Esophagus squamous epithelium (tissue), 5 donors: ENCODE measurements around the gene SMYD3. TPM values are rescaled to one million over a fixed set of nuclear protein-coding genes. Genes with fewer than 3 reads are reported as not detected.

Experiments
- DNase-seq: peaks from one replicate; lab custom pipeline; 2025; lab: John Stamatoyannopoulos, UW
- H3K27ac ChIP-seq, 4 donors: fragments of 200-600 bp; sonication (generic); one replicate each; pipeline ENCODE4 v1.5.1; 2016 to 2019; ENCODE audit warnings: mild to moderate bottlenecking in 1 of 4
- H3K27me3 ChIP-seq, 4 donors: fragments of 200-600 bp; sonication (generic); 1 replicate in 3 of 4; 2 replicates in 1 of 4; pipeline versions ENCODE4 v1.5.1 to v1.6.0; 2017 to 2021; ENCODE audit warnings: antibody characterized with exemption in 1 of 4
- H3K36me3 ChIP-seq, 3 donors: fragments of 200-600 bp; sonication (generic); one replicate each; pipeline ENCODE4 v1.5.1; 2016 to 2019
- H3K4me1 ChIP-seq, 3 donors: fragments of 200-600 bp; sonication (generic); one replicate each; pipeline ENCODE4 v1.5.1; 2017 to 2019
- H3K4me3 ChIP-seq, 4 donors: fragments of 200-600 bp; sonication (generic); 1 replicate in 3 of 4; 2 replicates in 1 of 4; pipeline ENCODE4 v1.5.1; 2016 to 2019; ENCODE audit warnings: mild to moderate bottlenecking in 2 of 4, moderate library complexity in 1 of 4
- H3K9me3 ChIP-seq, 3 donors: fragments of 200-600 bp; sonication (generic); one replicate each; pipeline ENCODE4 v1.5.1; 2016 to 2019
- POLR2A ChIP-seq, 4 donors: fragments of 450-650 bp; IDR thresholded peaks; one replicate each; pipeline ENCODE4 v1.6.1; 2017; ENCODE audit warnings: antibody characterized with exemption in 4 of 4, mild to moderate bottlenecking in 4 of 4, moderate library complexity in 3 of 4
- WGBS, 2 donors: methylation state at CpG; one replicate each; pipeline ENCODE4 v1.1.5; 2018; 5-methylcytosine and 5-hydroxymethylcytosine counted together
- intact Hi-C: fragments of 100-400 bp; cut with DNase I; formaldehyde crosslinking; loops from one replicate; pipeline ENCODE4 v1.15.0; 2022
- total RNA-seq, 4 donors: library from RNA; depleted of rRNA; stranded (reverse); fragments of >200 nt; gene quantifications; one replicate each; pipeline ENCODE4 v1.1.0, GENCODE V29; 2016
- TF ChIP-seq, protein P1 (sequence below), 6 experiments: fragments of 450-650 bp in 4 of 6; fragments of 200-600 bp in 2 of 6; sonication (generic) in 2 of 6; IDR thresholded peaks; one replicate each; pipeline ENCODE4 v1.5.1; 2016 to 2019; ENCODE audit warnings: antibody characterized with exemption in 6 of 6, mild to moderate bottlenecking in 4 of 6, moderate library complexity in 4 of 6
- donor health status: DM: yes; HTN: yes; CAD: no.

SMYD3 gene
- total RNA-seq, 4 donors from 2014 or later: 8.4 to 15.8 (median 11.5) TPM

DNA sequence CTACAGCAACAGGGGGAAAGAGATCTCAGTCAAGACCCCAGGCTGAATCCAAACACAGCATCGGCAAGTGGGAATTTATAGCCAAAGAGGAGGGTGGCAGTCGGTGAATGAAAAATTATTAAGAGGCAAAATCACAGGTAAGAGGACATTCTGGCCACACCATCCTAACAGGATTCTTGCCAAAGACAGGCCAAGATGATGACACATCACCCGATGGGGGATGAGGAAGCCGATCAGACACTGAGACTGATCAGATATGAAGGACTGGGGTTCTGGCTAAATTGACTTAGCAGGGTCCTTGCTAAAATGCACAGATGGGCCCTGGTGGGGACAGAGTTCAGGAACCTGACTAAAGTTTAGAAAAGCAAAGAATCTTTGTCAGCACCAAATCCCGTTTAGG is 402.2 kb downstream of the SMYD3 start:
- no peaks in the 10 kb centered on the region for H3K27me3 ChIP-seq
- no peak overlapping the region for H3K4me3 ChIP-seq
- TF ChIP-seq POLR2A (IDR thresholded peaks at IDR 0.05): no peak
- TF ChIP-seq, protein P1, sequence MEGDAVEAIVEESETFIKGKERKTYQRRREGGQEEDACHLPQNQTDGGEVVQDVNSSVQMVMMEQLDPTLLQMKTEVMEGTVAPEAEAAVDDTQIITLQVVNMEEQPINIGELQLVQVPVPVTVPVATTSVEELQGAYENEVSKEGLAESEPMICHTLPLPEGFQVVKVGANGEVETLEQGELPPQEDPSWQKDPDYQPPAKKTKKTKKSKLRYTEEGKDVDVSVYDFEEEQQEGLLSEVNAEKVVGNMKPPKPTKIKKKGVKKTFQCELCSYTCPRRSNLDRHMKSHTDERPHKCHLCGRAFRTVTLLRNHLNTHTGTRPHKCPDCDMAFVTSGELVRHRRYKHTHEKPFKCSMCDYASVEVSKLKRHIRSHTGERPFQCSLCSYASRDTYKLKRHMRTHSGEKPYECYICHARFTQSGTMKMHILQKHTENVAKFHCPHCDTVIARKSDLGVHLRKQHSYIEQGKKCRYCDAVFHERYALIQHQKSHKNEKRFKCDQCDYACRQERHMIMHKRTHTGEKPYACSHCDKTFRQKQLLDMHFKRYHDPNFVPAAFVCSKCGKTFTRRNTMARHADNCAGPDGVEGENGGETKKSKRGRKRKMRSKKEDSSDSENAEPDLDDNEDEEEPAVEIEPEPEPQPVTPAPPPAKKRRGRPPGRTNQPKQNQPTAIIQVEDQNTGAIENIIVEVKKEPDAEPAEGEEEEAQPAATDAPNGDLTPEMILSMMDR (IDR thresholded peaks at IDR 0.05): no peak
- 76 to 90% methylated on average over 4 to 5 of the region's 5 CpGs for WGBS, 2 donors
- no peaks in the 10 kb centered on the region for H3K4me1 ChIP-seq
- H3K9me3 ChIP-seq: no peaks in the 10 kb centered on the region
- DNase-seq: no peak
- no peaks in the 10 kb centered on the region for H3K36me3 ChIP-seq
- no peak overlapping the region for H3K27ac ChIP-seq
- intact Hi-C loops: no loop called here

DNA sequence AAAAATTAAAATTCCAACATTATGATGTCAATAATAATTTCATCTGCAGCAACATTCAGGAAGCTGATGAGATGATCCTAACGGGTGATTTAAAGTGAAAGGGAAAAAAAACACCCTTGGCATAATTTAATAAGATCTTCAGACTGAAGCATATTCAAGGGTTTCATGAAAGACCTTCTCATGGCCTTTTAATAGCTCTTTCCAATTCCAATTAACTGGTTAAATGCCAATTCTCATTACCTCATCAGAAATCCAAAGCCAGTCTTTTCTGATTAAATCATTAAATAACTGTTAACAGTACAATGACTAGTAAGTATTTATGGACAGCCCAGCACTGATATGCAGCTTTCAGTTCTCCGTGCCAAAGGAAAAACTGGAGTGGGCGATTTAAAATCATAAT is 407.5 kb downstream of the SMYD3 start:
- H3K27me3 ChIP-seq: no peaks in the 10 kb centered on the region
- H3K4me3 ChIP-seq: no peak overlapping the region
- H3K36me3 ChIP-seq: no peaks in the 10 kb centered on the region
- no peaks in the 10 kb centered on the region for H3K4me1 ChIP-seq
- WGBS, 2 donors: 77 to 78% methylated on average over 3 of the region's 3 CpGs
- intact Hi-C loops: no loop called here
- no peak overlapping the region for H3K27ac ChIP-seq
- H3K9me3 ChIP-seq: no peaks in the 10 kb centered on the region
- TF ChIP-seq, protein P1 (IDR thresholded peaks at IDR 0.05): no peak
- TF ChIP-seq POLR2A (IDR thresholded peaks at IDR 0.05): no peak
- no peak for DNase-seq

DNA sequence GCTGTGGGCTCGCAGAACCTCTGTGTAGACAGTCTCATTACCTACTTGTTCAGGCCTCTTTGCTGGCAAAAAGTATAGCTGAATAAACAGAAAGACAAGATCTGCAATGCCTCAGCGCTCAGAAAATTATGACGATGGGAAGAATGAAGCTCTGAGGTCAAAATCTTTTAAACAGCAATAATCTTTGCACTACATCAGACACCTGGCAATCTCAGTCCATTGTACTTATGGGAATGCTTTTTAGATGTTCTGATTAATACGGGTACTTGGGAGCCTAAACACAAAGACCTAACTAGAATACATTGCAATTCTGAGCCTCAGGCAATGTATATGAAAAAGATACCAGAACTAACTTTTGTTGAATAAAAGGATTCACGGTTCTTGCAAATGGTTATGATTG is 410.7 kb downstream of the SMYD3 start:
- TF ChIP-seq, protein P1 (IDR thresholded peaks at IDR 0.05): no peak
- TF ChIP-seq POLR2A (IDR thresholded peaks at IDR 0.05): no peak
- intact Hi-C loops: no loop called here
- DNase-seq: no peak

DNA sequence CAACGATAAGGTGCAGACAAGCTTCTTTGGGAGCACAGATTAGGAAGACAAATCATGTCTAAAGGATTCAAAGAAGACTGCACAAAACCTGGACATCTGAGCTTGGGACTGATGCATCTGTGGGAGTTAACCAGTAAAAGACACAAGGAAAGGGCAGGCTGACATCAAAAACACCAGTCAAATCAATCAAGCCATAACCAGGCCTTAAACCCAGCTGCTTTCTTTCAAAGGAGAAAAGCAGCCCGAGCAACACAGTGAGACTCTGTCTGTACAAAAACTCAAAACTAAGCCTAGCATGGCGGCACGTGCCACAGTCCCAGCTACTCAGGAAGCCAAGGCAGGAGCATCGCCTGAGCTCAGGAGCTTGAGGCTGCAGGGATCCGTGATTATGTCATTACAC is 411.6 kb downstream of the SMYD3 start:
- Histone ChIP-seq H3K4me3 (no peak overlapping the region), H3K27me3 (no peaks in the 10 kb centered on the region), H3K36me3 (no peaks in the 10 kb centered on the region), H3K27ac (no peak overlapping the region), H3K4me1 (no peaks in the 10 kb centered on the region), H3K9me3 (no peaks in the 10 kb centered on the region)
- WGBS, 2 donors: 80 to 91% methylated on average over 4 to 6 of the region's 6 CpGs
- DNase-seq: no peak
- TF ChIP-seq POLR2A (IDR thresholded peaks at IDR 0.05): no peak
- TF ChIP-seq, protein P1 (IDR thresholded peaks at IDR 0.05): no peak
- intact Hi-C loops: no loop called here

More for the DNA sequence above, 410.7 kb downstream of the SMYD3 start:
- H3K36me3 ChIP-seq: no peaks in the 10 kb centered on the region
- no peaks in the 10 kb centered on the region for H3K4me1 ChIP-seq
- 59 to 78% methylated on average over 5 of the region's 5 CpGs for WGBS, 2 donors
- H3K27ac ChIP-seq: no peak overlapping the region
- no peaks in the 10 kb centered on the region for H3K9me3 ChIP-seq
- H3K27me3 ChIP-seq: no peaks in the 10 kb centered on the region
- H3K4me3 ChIP-seq: no peak overlapping the region

DNA sequence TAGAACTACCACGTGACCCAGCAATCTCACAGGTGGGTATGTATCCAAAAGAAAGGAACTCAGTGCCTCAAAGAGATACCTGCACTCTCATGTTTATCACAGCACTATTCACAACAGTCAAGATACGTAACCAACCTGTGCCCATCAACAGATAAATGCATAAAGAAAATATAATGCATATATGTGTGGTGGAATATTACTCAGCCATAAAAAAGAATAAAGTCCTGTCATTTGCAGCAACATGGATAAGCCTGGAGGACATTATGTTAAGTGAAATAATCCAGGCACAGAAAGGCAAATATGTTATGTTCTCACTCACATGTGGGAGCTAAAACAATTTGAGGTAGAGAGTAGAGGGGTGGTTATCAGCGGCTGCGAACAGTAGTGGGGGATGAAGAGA is 413.8 kb downstream of the SMYD3 start:
- 94 to 96% methylated on average over 4 of the region's 4 CpGs for WGBS, 2 donors
- no peaks in the 10 kb centered on the region for H3K27me3 ChIP-seq
- no peaks in the 10 kb centered on the region for H3K9me3 ChIP-seq
- H3K4me1 ChIP-seq: no peaks in the 10 kb centered on the region
- H3K36me3 ChIP-seq: no peaks in the 10 kb centered on the region
- TF ChIP-seq, protein P1 (IDR thresholded peaks at IDR 0.05): no peak
- no peak for TF ChIP-seq POLR2A (IDR thresholded peaks at IDR 0.05)
- intact Hi-C loops: no loop called here
- H3K27ac ChIP-seq: no peak overlapping the region
- no peak for DNase-seq
- H3K4me3 ChIP-seq: no peak overlapping the region
